HG03439 (cell line): ENCODE results near the gene TRIOBP.
"Not testable (repeated sequence)": the region's sequence is repeated elsewhere in the genome, so short reads cannot be mapped to it uniquely, and the experiment has no call there.

Experiments
- ATAC-seq: cut with Tn5 transposase; IDR thresholded peaks from one replicate; pipeline ENCODE4 v1.9.1; 2021; ENCODE audit warnings: mild to moderate bottlenecking, moderate library complexity; ENCODE audit not compliant: unreplicated experiment

The TRIOBP gene, protein sequence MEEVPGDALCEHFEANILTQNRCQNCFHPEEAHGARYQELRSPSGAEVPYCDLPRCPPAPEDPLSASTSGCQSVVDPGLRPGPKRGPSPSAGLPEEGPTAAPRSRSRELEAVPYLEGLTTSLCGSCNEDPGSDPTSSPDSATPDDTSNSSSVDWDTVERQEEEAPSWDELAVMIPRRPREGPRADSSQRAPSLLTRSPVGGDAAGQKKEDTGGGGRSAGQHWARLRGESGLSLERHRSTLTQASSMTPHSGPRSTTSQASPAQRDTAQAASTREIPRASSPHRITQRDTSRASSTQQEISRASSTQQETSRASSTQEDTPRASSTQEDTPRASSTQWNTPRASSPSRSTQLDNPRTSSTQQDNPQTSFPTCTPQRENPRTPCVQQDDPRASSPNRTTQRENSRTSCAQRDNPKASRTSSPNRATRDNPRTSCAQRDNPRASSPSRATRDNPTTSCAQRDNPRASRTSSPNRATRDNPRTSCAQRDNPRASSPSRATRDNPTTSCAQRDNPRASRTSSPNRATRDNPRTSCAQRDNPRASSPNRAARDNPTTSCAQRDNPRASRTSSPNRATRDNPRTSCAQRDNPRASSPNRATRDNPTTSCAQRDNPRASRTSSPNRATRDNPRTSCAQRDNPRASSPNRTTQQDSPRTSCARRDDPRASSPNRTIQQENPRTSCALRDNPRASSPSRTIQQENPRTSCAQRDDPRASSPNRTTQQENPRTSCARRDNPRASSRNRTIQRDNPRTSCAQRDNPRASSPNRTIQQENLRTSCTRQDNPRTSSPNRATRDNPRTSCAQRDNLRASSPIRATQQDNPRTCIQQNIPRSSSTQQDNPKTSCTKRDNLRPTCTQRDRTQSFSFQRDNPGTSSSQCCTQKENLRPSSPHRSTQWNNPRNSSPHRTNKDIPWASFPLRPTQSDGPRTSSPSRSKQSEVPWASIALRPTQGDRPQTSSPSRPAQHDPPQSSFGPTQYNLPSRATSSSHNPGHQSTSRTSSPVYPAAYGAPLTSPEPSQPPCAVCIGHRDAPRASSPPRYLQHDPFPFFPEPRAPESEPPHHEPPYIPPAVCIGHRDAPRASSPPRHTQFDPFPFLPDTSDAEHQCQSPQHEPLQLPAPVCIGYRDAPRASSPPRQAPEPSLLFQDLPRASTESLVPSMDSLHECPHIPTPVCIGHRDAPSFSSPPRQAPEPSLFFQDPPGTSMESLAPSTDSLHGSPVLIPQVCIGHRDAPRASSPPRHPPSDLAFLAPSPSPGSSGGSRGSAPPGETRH (N-terminal part only)

DNA sequence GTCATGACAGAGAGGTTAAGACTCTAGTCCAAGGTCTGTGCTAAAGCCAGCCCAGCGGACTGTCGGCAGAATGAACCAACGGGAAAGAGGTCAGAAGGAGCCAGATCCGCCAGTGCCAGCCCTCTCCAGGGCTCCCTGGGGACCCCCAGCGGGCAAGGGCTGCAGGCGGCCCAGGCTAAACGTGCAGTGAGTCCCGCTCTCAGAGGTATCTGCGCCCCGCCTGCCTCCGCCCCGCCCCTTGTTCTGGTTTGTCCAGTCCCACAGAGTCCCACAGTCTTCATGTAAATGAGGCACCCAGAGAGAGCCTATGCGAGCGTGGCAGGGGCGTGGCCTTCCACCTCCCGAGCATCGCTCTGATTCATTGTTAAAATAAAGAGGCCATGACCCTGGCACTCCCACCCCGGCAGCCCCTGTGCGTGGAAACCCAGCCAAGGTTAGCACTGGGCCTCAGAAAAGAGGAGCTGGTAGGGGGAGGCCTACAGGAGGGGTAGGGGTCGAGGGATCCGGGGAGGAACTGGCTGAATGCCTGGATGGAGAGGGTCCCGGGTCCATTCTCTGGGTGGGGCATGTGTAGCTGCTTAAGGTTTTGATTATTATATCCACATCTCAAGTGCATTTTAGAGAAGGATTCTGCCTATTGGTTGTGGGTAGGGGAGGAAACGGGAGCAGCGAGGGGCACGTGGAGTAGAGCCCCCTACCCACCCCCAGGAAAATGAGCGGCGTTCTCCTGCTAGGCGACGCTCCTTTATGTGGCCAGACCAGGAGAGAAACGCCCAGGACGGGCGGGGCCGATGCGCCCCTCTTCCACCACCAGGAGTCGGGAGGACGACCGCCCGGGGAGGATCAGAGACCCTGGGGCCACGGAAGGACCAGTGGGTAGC lies at the start of gene TRIOBP:
TRIOBP (plus strand) TSS at position 392 of the 881 bp plus-strand sequence. CDS start 4,318 bp downstream, outside the sequence.
- peak; percentile 73 for ATAC-seq

DNA sequence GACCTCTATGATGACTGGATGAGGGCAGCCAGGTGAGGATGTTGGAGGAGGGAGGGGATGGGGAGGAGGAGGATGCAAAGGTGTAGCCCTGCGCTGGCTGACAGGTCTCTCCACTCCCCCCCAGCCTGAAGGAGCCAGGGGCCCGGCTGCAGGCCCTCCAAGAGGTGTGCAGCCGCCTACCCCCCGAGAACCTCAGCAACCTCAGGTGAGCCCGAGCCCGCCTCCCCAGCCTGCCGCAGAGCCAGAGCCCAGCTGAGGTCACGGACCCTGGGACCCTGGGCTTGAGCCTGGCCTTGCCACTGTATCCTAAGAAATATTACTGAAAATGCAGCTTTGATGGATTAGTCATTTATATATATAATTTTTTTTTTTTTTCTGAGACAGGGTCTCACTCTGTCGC lies 49.5 kb upstream of the TRIOBP start:
- no peak for ATAC-seq

DNA sequence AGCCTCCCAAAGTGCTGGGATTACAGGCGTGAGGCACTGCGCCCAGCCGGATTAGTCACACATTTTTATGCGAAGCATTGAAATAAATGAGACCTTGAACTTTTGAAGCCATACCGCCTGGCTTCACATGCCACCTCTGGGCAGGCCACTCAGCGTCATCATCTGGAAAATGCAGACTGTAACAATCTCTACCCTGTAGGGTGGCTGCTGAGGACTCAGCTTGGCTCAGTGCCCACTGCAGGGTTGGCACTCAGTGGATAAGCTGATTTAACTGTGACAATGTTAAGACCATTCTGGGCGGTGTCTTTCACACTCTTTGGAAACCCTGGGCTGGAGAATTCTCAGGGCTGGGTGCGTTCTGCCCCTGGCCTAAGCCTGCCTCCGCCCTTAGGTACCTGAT lies 48.9 kb upstream of the TRIOBP start:
- no peak for ATAC-seq

DNA sequence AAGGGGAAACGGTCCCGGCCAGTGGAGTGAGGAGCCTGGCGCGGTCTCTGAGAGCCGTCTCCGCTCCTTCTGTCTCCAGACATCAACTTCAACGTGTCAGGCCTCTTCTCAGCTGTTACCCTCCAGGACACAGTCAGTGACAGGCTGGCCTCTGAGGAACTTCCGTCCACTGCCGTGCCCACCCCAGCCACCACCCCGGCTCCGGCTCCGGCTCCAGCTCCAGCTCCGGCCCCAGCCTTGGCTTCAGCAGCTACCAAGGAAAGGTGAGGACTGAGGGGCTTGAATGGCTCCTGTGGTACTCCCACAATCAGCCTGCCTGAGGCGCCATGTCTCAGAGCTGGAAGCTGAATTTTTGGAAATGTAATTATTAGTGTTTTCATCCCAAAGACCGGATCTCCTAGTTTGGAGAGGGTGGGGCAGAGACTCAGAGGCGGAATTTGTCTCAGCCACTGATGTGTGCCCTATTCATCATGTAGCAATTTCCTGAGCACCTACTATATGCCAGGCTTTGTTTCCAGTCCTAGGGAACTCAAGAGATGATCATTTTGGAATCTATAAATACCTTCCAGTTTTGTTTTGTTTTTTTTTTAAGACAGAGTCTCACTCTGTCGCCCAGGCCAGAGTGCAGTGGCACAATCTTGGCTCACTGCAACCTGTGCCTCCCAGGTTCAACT lies 46.2 kb upstream of the TRIOBP start:
- ATAC-seq = no peak

DNA sequence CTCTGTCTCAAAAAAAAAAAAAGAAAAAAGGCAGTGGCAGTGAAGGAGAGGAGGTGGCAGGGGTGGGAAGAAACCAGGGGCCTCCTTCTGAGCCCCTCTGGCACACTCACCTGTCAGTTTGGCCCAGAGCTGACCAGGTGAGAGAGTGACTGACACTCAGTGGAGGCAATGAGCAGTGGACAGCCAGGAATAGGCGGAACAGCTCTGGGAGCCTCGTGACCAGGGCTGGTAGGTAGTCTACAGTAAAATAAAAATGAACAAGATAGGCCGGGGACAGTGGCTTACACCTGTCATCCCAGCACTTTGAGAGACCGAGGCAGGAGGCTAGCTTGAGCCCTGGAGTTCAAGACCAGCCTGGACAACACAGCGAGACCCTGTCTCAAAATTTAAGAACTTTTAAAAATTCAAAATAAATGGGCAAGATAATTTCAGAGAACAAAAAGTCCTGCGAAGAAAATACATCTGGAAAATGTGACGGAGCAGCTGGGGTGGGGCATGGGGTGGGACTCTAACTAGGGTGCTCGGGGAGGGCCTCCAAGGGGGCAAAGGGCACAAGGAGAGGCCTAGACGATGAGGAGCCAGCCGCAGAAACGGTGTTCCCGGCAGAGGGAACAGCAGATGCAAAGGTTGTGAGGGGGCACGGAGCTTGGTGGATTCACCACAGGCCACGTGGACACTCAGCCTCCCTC lies 42.1 kb upstream of the TRIOBP start:
- ATAC-seq = no peak

DNA sequence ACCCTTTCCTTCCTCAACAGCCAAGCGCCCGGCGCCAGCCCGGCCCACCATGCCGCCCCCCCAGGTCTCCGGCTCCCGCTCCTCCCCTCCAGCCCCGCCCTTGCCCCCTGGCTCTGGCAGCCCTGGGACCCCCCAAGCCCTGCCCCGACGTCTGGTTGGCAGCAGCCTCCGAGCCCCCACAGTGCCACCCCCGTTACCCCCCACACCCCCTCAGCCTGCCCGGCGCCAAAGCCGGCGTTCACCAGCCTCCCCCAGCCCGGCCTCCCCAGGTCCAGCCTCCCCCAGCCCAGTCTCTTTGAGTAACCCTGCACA lies 41.6 kb upstream of the TRIOBP start:
- ATAC-seq = no peak

DNA sequence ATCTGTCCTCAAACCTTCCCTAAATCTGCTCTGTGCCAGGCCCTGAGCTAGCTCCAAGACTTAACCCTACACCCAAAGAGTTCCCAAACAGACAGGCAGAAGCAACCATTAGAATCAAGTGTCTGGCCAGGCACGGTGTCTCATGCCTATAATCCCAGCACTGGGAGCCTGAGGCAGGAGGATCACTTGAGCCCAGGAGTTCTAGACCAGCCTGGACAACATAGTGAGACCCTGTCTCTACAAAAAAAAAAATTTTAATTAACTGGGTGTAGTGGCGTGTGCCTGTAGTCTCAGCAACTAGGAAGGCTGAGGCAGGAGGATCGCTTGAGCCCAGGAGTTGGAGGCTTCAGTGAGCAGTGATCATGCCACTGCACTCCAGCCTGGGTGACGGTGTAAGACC lies 40.3 kb upstream of the TRIOBP start:
- not testable (repeated sequence) for ATAC-seq

DNA sequence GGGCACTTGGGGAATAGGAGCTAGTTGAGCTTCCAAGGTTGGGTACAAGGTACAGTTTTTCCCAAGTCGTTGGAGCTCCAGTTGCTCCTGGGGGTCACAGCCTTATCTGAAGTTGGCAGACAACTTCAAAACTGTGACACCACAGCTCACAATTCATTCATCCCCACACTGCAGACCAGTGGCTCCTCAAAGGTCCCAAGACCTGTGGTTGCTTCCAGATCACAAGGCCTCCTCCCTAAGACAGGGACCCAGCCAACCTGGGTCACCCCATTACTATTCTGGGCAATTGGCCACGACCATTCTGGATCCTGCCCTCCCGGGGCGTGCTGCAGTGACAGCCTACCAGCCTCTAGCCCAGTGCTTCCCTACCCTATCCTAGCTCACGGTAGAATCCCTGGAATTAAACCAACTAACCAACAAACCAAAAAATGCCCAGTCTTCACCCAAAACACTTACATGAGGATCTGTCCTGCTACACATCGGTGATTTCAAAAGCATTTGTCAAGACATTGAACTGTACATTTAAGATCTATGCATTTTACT lies 39.2 kb upstream of the TRIOBP start:
- no peak for ATAC-seq

DNA sequence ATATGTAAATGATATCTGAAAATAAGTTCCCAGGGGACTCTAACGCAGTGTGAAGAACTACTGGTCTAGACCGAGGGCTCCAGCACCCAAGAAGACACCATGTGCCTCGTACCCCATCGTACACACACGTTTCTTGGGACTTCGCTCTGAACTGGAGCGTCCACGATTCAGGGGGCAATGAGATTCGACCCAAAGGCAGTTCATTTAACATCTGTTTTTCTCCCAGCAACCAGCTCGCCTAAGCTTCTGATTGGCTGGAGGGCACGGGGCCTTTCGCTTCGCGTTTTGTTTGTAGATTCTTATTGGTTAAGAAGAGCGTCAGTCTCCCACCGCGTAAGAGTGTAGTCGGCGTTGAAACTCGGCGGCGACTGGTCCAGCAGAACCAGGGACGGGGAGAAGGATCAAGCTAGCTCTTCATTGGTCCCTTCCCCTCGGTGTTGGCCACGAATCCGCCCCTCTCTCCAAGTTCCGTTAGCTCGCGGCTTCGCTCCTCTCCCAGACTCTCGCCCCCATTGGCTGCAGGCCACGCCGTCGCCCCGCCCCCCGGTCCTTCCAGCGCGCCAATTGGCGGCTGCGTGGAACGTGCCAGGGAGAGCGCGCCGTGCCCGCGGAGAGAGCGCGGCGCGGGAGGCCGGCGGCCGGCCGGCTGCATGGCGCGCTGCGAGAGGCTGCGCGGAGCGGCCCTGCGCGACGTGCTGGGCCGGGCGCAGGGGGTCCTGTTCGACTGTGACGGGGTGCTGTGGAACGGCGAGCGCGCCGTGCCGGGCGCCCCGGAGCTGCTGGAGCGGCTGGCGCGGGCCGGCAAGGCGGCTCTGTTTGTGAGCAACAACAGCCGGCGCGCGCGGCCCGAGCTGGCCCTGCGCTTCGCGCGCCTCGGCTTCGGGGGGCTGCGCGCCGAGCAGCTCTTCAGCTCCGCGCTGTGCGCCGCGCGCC lies 38.4 kb upstream of the TRIOBP start, which contains the start of gene PDXP:
PDXP (plus strand) TSS at position 591 of the 933 bp plus-strand sequence; CDS start at position 651, 60 bp downstream.
- peak; percentile 78 for ATAC-seq

DNA sequence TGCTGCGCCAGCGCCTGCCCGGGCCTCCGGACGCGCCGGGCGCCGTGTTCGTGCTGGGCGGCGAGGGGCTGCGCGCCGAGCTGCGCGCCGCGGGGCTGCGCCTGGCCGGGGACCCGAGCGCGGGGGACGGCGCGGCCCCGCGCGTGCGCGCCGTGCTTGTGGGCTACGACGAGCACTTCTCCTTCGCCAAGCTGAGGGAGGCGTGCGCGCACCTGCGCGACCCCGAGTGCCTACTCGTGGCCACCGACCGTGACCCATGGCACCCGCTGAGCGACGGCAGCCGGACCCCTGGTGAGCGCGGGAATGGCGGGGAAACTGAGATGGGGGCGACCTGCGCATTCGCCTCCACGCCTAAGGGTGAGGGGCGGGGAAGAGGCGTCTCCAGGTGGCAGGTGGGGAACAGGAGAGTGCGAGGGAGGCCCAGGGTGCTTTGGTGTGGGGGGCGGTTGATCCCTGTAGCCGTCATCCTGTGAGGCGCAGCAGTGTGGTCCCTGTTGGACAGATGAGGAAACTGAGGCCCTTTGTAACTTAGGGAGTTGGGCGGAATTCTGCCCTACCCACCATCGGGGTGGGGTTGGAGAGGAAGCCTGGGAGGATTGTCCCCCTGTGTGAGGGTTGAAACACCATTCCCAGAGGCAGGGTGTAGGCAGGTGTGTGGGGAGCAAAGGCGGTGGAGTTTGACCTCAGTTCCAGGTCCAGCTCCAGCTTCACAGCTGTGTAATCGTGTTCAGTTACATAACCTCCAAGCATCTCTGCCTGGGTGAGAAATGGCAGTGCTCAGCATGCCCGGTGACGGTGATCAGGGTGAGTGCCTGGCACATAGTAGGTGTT lies 37.6 kb upstream of the TRIOBP start:
- peak; percentile 8 for ATAC-seq

DNA sequence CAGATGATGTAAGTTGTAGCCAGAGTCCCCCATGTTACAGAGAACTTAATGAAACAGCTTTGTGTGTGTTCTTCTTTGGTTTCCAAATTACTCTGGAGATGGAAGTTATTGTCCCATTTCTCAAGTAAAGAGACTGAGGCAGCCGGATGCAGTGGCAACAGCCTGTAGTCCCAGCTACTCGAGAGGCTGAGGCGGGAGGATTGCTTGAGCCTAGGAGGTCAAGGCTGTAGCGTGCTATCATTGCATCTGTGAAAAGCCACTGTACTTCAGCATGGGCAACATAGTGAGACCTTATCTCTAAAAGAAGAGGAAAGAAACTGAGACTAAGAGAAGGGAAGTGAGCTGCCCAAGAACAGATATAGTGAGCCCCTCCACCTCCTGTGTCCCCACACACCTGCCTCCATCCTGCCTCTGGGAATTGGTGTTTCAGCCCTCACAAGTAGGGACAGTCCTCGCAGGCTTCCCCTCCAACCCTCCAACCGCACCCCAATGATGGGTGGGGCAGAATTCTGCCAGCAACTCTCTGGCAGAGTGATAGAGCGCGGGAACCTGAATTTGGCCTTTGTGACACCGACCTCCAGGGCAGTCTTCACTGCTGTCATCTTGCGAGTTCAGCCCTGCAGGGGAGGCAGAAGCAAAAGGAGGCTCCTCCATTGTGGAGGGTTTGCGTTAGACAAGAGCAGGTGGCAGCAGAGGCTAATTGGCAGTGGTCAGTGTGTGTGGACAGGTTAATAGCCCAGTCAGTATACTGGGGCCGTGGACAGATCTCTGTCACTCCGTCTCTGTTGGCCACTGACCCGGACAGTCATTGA lies 36.7 kb upstream of the TRIOBP start:
- no peak for ATAC-seq

DNA sequence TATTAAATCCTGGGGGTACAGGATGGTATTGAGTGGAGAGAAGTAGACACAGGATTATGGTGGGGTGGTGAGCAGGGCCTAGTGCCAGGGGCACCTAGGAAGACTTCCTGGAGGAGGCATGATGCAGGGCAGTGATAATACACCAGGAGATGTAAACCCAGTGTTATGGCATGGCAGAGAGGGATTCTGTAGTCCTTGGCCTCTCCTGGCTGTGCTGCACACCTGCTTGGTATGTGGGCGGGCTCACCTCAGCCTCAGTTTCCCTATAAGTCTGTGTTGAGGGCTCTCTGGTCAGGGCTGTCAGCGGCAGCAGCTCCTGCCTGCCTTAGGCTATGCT lies 36.2 kb upstream of the TRIOBP start:
- ATAC-seq = no peak

DNA sequence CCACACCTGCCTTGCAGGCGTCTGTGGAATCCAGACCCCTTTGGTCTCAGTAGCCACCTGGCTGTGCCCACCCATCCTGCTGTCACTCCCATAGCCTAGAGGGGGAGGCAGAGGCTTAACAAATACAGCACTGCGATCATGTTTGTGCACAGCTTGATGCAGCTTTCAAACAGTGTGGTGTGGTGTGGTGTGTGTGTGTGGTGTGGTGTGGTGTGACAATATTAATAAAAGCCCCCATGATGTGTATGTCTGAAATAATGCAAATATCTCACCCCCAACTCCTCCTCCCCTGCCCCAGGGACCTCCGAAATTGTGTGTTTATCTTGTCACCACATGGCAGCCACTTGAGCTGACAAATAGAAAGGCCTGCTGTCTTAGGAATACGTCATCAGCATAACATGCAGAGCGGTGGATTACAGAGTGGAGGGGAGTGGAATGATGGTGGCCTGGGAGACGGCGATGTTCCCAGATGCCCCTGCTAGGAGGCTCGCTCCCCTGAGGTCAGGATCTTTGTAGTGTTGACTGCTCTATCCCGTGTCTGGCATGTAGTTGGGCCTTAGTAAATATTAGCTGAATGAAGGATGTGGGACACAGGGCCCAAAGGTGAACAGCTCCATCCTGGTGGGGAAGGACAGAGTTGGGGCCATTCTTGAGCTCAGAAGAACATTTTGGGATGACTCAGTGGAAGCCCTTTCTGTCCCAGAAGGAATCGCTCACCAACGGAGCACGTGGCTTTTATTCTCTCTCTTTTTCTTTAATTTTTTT lies 35.5 kb upstream of the TRIOBP start:
- ATAC-seq = no peak

DNA sequence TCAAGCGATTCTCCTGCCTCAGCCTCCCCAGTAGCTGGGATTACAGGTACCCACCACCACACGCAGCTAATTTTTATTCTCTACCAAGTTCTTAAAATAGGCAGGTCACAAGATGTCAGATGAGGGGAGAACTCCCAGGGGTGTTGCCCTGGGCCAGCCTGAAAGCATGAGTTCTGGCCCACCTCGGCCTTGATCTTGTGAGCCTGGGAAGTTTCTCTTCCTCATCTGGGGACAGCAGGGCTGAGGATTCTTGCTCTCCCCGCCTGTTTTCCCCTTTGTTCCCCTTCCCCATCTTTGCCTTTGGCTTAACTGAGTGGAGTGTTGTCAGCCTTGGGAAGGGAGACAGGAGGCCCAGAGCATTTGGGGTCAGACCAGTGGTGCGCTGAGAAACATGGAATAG lies 34.8 kb upstream of the TRIOBP start:
- no peak for ATAC-seq

DNA sequence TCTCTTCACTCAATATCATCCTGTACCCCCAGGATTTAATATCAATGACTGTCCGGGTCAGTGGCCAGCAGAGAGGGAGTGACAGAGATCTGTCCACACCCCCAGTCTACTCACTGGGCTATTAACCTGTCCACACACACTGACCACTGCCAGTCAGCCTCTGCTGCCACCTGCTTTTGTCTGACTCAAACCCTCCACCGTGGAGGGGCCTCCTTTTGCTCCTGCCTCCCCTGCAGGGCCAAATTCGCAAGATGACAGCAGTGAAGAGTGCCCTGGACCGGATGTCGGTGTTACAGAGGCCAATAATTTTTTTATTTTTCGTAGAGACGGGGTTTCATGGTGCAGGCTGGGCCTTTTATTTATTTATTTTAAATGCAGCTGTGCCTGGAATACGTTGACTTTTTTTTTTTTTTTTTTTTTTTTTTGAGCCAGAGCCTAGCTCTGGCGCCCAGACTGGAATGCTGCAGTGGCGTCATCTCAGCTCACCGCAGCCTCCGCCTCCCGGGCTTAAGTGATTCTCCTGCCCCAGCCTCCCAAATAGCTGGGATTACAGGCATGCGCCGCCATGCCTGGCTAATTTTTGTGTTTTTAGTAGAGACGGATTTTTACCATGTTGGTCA lies 33.2 kb upstream of the TRIOBP start:
- ATAC-seq = no peak
